HG03378 (cell line): ENCODE data around the gene RXRA.
"Not testable (repeated sequence)": the region's sequence is repeated elsewhere in the genome, so short reads cannot be mapped to it uniquely, and the experiment has no call there.

Experiments used
- ATAC-seq: cut with Tn5 transposase; IDR thresholded peaks from one replicate; pipeline ENCODE4 v1.9.1; 2021; ENCODE audit warnings: mild to moderate bottlenecking, moderate library complexity; ENCODE audit not compliant: unreplicated experiment

Gene RXRA

GRCh38 chr9:134307674-134308638 lies 18.3 kb upstream of the RXRA start:
- no peak for ATAC-seq

- ATAC-seq: not testable (repeated sequence)
These were observed 17.5 kb upstream of the RXRA start for GRCh38 chr9:134308639-134309220.

GRCh38 chr9:134313470-134313869 lies 12.8 kb upstream of the RXRA start:
- ATAC-seq: no peak

GRCh38 chr9:134314039-134314949 lies 12.0 kb upstream of the RXRA start:
- ATAC-seq: no peak

- no peak for ATAC-seq
These were observed 11.1 kb upstream of the RXRA start for GRCh38 chr9:134314950-134315715.

- ATAC-seq: no peak
These were observed 10.4 kb upstream of the RXRA start for GRCh38 chr9:134315716-134316448.

- ATAC-seq: no peak
These were observed 9.7 kb upstream of the RXRA start for GRCh38 chr9:134316449-134317160.

GRCh38 chr9:134317400-134317789 lies 8.9 kb upstream of the RXRA start:
- no peak for ATAC-seq

- no peak for ATAC-seq
These were observed 8.4 kb upstream of the RXRA start for GRCh38 chr9:134317790-134318414.

- ATAC-seq: no peak
These were observed 7.8 kb upstream of the RXRA start for GRCh38 chr9:134318481-134318891.

GRCh38 chr9:134318941-134319305 lies 7.3 kb upstream of the RXRA start:
- ATAC-seq: no peak

- no peak for ATAC-seq
These were observed 6.7 kb upstream of the RXRA start for GRCh38 chr9:134319306-134320125.

- no peak for ATAC-seq
These were observed 6.0 kb upstream of the RXRA start for GRCh38 chr9:134320126-134320867.

GRCh38 chr9:134320868-134321471 lies 5.3 kb upstream of the RXRA start:
- ATAC-seq: no peak

- ATAC-seq: no peak
These were observed 4.7 kb upstream of the RXRA start for GRCh38 chr9:134321531-134321930.

GRCh38 chr9:134321946-134322741 lies 4.1 kb upstream of the RXRA start:
- ATAC-seq: no peak
